ENCODE data around the gene SHC3. TPM values are rescaled to one million over a fixed set of nuclear protein-coding genes. Genes with fewer than 3 reads are reported as not detected.

Gene SHC3
- total and polyA plus RNA-seq, 2 of the 4 experiments (the other 2 are of a cell fraction): 4.5 to 13.3 TPM

DNA sequence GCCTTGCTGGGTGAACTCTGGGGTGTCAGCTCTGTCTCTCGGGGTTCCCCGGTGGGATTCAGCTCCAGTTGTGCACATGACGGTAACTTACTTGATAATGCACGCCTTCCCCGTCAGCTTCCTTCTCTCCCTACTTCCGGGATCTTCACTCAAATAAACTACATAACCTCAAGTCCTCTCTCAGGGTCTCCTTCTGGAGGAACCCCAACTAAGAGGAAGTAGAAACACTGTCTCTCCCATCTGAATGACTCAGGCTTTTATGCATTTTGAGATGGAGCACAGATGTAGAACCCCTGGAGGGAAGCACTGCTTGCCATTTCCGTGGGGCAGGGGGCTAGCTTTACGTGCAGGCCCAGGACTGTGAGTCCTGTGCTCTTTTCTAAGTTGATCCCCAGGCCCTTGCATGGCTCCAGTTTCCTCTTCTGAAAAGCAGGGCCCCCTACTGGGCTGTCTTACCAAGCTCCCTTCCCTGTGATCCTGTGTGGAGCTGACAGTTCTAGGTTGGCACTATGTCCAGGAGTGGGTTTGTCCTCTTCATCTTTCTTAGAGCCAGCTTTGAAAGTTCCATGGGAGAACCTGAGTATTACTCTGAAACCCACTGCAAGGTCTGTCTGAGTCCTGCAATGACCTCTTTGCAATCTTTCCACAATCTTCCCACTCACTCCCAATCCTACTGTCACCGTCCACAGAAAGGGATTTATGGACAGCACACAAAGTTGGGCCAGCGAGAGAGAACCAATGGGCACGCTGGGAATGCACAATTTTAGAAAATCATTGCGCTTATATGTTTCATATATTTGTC, 169.7 kb downstream of the SHC3 start:
- in situ Hi-C loops (cut with MboI; ENCODE audit: low sequenced_read_pairs): loop anchor here (10.0 to 25.0 kb wide), 3 partner anchors 814 to 1322 kb away; partner anchors contain the start of gene CDK20

More for the DNA sequence above, 169.7 kb downstream of the SHC3 start:
- ChIA-PET CTCF (interaction anchor here (1.0 kb wide), 1 partner anchor 270 kb away, joined by 4 read pairs; no protein-coding TSS in a partner anchor), POLR2A (ENCODE audit: unreplicated experiment) (interaction anchor here (1.1 kb wide), 1 partner anchor 14 kb away, joined by 5 read pairs; no protein-coding TSS in a partner anchor)
- H2AK9ac ChIP-seq (replicated peaks; ENCODE audit: low read depth, low read length, poor library complexity): no peak overlapping the region
- no peaks in the 10 kb centered on the region for H4K20me1 ChIP-seq (ENCODE audit: insufficient read depth, low read length)
- H3K27me3 ChIP-seq (ENCODE audit: control insufficient read depth, insufficient read depth, low read length): no peaks in the 10 kb centered on the region
- no peaks in the 10 kb centered on the region for H3K9me3 ChIP-seq (ENCODE audit: control insufficient read depth, insufficient read depth, low read length)
- H2BK5ac ChIP-seq (ENCODE audit: low read depth, low read length, poor library complexity, severe bottlenecking): no peak overlapping the region
- no peak overlapping the region for H2BK120ac ChIP-seq (ENCODE audit: low read depth, low read length)
- H3K56ac ChIP-seq (ENCODE audit: extremely low read depth, insufficient read depth, low read length): no peak overlapping the region
- H2BK15ac ChIP-seq (ENCODE audit: low read depth, low read length): no peak overlapping the region
- no peaks in the 10 kb centered on the region for H3K79me1 ChIP-seq (ENCODE audit: low read depth in 1 of 2, low read length in 2 of 2)
- no peaks in the 10 kb centered on the region for H3K4me1 ChIP-seq (ENCODE audit: control insufficient read depth, insufficient read depth, low read length)
- no peak overlapping the region for H4K91ac ChIP-seq (ENCODE audit: insufficient read depth, low read depth, low read length)
- no peak overlapping the region for H2AFZ ChIP-seq (replicated peaks; ENCODE audit: low read length, poor library complexity)
- peaks cover 5% of the 10 kb centered on the region; the same call in 1 of the 2 replicates for H3K9me1 ChIP-seq (ENCODE audit: insufficient read depth, low read length)
- DNase-seq (no peak), ATAC-seq (ENCODE audit: low read depth) (peak; percentile 56)
- H4K5ac ChIP-seq (ENCODE audit: low read depth, low read length): no peak overlapping the region
- no peak overlapping the region for H3K14ac ChIP-seq (replicated peaks; ENCODE audit: low read depth, low read length)
- no peak overlapping the region for H3K4me3 ChIP-seq (ENCODE audit: insufficient read depth, low read depth, low read length)
- H3K18ac ChIP-seq (ENCODE audit: low read depth, low read length): no peak overlapping the region
- dilution Hi-C loops (cut with HindIII; ENCODE audit: low sequenced_read_pairs, unreplicated experiment): no loop called here
- no peak overlapping the region for H2BK20ac ChIP-seq (ENCODE audit: low read depth, low read length)
- 85% methylated on average over 2 of the region's 12 CpGs; no CpG with 5 or more reads in 1 of the 2 experiments for WGBS, 2 experiments (ENCODE audit: extremely low coverage in 2 of 2, insufficient read length in 1 of 2)
- H3K36me3 ChIP-seq (ENCODE audit: control insufficient read depth, insufficient read depth, low read length): peaks cover 20% of the 10 kb centered on the region
- no peak overlapping the region for H4K8ac ChIP-seq (ENCODE audit: low read depth in 2 of 2, low read length in 2 of 2)
- TF ChIP-seq RCOR1 (IDR thresholded peaks at IDR 0.05; ENCODE audit: insufficient replicate concordance, low read length) (no peak), RAD21 (IDR thresholded peaks at IDR 0.05; ENCODE audit: low read length) (no peak), MAFK (IDR thresholded peaks at IDR 0.05; ENCODE audit: low read depth, low read length) (no peak), SMC3 (IDR thresholded peaks at IDR 0.05; ENCODE audit: low read depth, low read length) (no peak), RFX5 (IDR thresholded peaks at IDR 0.05; ENCODE audit: low read depth, low read length) (no peak), FOS (IDR thresholded peaks at IDR 0.05; ENCODE audit: low read depth, low read length) (no peak), NFE2L2 (IDR thresholded peaks at IDR 0.05; ENCODE audit: low read depth, low read length) (no peak), MAZ (IDR thresholded peaks at IDR 0.05; ENCODE audit: borderline replicate concordance, low read depth, low read length) (no peak), CEBPB (IDR thresholded peaks at IDR 0.05; ENCODE audit: low read depth, low read length) (no peak), BHLHE40 (IDR thresholded peaks at IDR 0.05; ENCODE audit: low read depth, low read length) (no peak)
- TF ChIP-seq, protein P1, sequence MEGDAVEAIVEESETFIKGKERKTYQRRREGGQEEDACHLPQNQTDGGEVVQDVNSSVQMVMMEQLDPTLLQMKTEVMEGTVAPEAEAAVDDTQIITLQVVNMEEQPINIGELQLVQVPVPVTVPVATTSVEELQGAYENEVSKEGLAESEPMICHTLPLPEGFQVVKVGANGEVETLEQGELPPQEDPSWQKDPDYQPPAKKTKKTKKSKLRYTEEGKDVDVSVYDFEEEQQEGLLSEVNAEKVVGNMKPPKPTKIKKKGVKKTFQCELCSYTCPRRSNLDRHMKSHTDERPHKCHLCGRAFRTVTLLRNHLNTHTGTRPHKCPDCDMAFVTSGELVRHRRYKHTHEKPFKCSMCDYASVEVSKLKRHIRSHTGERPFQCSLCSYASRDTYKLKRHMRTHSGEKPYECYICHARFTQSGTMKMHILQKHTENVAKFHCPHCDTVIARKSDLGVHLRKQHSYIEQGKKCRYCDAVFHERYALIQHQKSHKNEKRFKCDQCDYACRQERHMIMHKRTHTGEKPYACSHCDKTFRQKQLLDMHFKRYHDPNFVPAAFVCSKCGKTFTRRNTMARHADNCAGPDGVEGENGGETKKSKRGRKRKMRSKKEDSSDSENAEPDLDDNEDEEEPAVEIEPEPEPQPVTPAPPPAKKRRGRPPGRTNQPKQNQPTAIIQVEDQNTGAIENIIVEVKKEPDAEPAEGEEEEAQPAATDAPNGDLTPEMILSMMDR (conservative IDR thresholded peaks at IDR 0.05; ENCODE audit: low read depth, low read length): no peak
- H3K4ac ChIP-seq (ENCODE audit: low read depth, low read length): no peak overlapping the region
- H3K27ac ChIP-seq (ENCODE audit: insufficient read depth, low read length): no peak overlapping the region
- no TSS peak for BruUV-seq (replicated peaks)
- no peak overlapping the region for H3K4me2 ChIP-seq (ENCODE audit: low read depth, low read length)
- H3K23ac ChIP-seq (ENCODE audit: low read depth, low read length): no peak overlapping the region
- intact Hi-C loops (cut with micrococcal nuclease): loop anchor here (5.0 kb wide), 1 partner anchor 168 kb away; the partner anchor contains the start of gene SHC3
- H2AK5ac ChIP-seq (ENCODE audit: low read depth, low read length): no peak overlapping the region
- no peak overlapping the region for H3K9ac ChIP-seq (ENCODE audit: low read depth, low read length)
